Peyer's patch (tissue), 4 donors: ENCODE measurements around the gene HAPLN3. TPM values are rescaled to one million over a fixed set of nuclear protein-coding genes. Genes with fewer than 3 reads are reported as not detected.
A peak's percentile ranks its signal among the peaks of the same experiment; 100 is the strongest.
"Not testable (repeated sequence)": the region's sequence is repeated elsewhere in the genome, so short reads cannot be mapped to it uniquely, and the experiment has no call there.

Experiments
- DNase-seq, 3 donors: peaks; one replicate each; pipeline ENCODE4 v3.0.0-alpha.2; 2017 to 2019
- H3K27ac ChIP-seq, 4 donors: fragments of 200-600 bp; sonication (generic); one replicate each; pipeline ENCODE4 v1.5.1; 2016 to 2019
- H3K27me3 ChIP-seq, 2 donors: fragments of 200-600 bp; sonication (generic); one replicate each; pipeline ENCODE4 v1.5.1; 2019
- H3K36me3 ChIP-seq, 3 donors: fragments of 200-600 bp; sonication (generic); one replicate each; pipeline ENCODE4 v1.5.1; 2016 to 2019
- H3K4me1 ChIP-seq, 4 donors: fragments of 200-600 bp; sonication (generic); one replicate each; pipeline ENCODE4 v1.5.1; 2016 to 2019
- H3K4me3 ChIP-seq, 4 donors: fragments of 200-600 bp; sonication (generic); 1 replicate in 3 of 4; 2 replicates in 1 of 4; pipeline ENCODE4 v1.5.1; 2016 to 2019; ENCODE audit warnings: mild to moderate bottlenecking in 1 of 4
- H3K9me3 ChIP-seq, 4 donors: fragments of 200-600 bp; sonication (generic); one replicate each; pipeline ENCODE4 v1.5.1; 2016 to 2019; ENCODE audit warnings: mild to moderate bottlenecking in 1 of 4
- CTCF ChIP-seq, 6 experiments: fragments of 450-650 bp in 4 of 6; fragments of 200-600 bp in 2 of 6; sonication (generic) in 1 of 6; IDR thresholded peaks; one replicate each; pipeline ENCODE4 v1.5.1; 2017 to 2019; ENCODE audit warnings: antibody characterized with exemption in 6 of 6, mild to moderate bottlenecking in 3 of 6, moderate library complexity in 1 of 6
- POLR2A ChIP-seq, 2 donors: fragments of 450-650 bp; IDR thresholded peaks; one replicate each; pipeline ENCODE4 v1.5.1; 2017; ENCODE audit warnings: antibody characterized with exemption in 2 of 2, mild to moderate bottlenecking in 2 of 2, moderate library complexity in 2 of 2
- total RNA-seq, 4 donors: library from RNA; depleted of rRNA; stranded (reverse); fragments of >200 nt; gene quantifications; one replicate each; pipeline ENCODE4 v1.1.0, GENCODE V29; 2016

Gene HAPLN3
- total RNA-seq: 10 to 100 TPM in 1 of 4 donors, 1 to 10 TPM in 3; 3.7 to 21.5 (median 5.6) TPM

GRCh38 chr15:88894819-88895767, at the start of gene HAPLN3:
Gene HAPLN3 (minus strand): TSS chr15:88895544. CDS start chr15:88887298, 8,246 bp downstream.
- TF ChIP-seq POLR2A (IDR thresholded peaks at IDR 0.05) (no peak), CTCF (IDR thresholded peaks at IDR 0.05) (no peak)
- Histone ChIP-seq H3K27ac (peak within 1 kb of the TSS in 1 of 4 donors; percentile 60), H3K4me1 (peaks cover 0 to 23% (median 20%) of the 10 kb centered on the region in 4 donors), H3K9me3 (no peaks in the 10 kb centered on the region), H3K4me3 (peak within 1 kb of the TSS; percentile 39 to 64 (median 56)), H3K36me3 (no peaks in the 10 kb centered on the region), H3K27me3 (peaks cover 0 to 6% of the 10 kb centered on the region in 2 donors)
- peak in 2 of 3 donors; percentile 32 to 56 for DNase-seq

- H3K4me1 ChIP-seq: no peaks in the 10 kb centered on the region
- no peaks in the 10 kb centered on the region for H3K36me3 ChIP-seq
- H3K4me3 ChIP-seq: no peak overlapping the region
- no peak for DNase-seq
- H3K27ac ChIP-seq: no peak overlapping the region
- no peaks in the 10 kb centered on the region for H3K27me3 ChIP-seq
- no peak for TF ChIP-seq POLR2A (IDR thresholded peaks at IDR 0.05)
- TF ChIP-seq CTCF (IDR thresholded peaks at IDR 0.05): no peak
- H3K9me3 ChIP-seq: no peaks in the 10 kb centered on the region
These were observed 44.8 kb upstream of the HAPLN3 start for GRCh38 chr15:88940110-88940675.

- H3K27ac ChIP-seq: no peak overlapping the region
- TF ChIP-seq POLR2A (IDR thresholded peaks at IDR 0.05) (no peak), CTCF (IDR thresholded peaks at IDR 0.05) (no peak)
- H3K4me1 ChIP-seq: no peaks in the 10 kb centered on the region
- H3K4me3 ChIP-seq: no peak overlapping the region
- DNase-seq: no peak
- H3K36me3 ChIP-seq: no peaks in the 10 kb centered on the region
- no peaks in the 10 kb centered on the region for H3K27me3 ChIP-seq
- H3K9me3 ChIP-seq: no peaks in the 10 kb centered on the region
These were observed 44.1 kb upstream of the HAPLN3 start for GRCh38 chr15:88939486-88939806.

- no peaks in the 10 kb centered on the region for H3K36me3 ChIP-seq
- H3K27me3 ChIP-seq: no peaks in the 10 kb centered on the region
- H3K27ac ChIP-seq: no peak overlapping the region
- no peaks in the 10 kb centered on the region for H3K4me1 ChIP-seq
- no peak for TF ChIP-seq POLR2A (IDR thresholded peaks at IDR 0.05)
- TF ChIP-seq CTCF (IDR thresholded peaks at IDR 0.05): no peak
- no peak overlapping the region for H3K4me3 ChIP-seq
- DNase-seq: no peak
- peaks cover 0 to 1% (median 0%) of the 10 kb centered on the region in 4 donors for H3K9me3 ChIP-seq
These were observed 43.6 kb upstream of the HAPLN3 start for GRCh38 chr15:88938802-88939485.

- H3K36me3 ChIP-seq, H3K27ac ChIP-seq, H3K4me1 ChIP-seq, H3K4me3 ChIP-seq, H3K27me3 ChIP-seq, DNase-seq, H3K9me3 ChIP-seq: not testable (repeated sequence)
These were observed 39.1 kb upstream of the HAPLN3 start for GRCh38 chr15:88934449-88934848.
